ENCODE measurements around the gene CEP97. TPM values are rescaled to one million over a fixed set of nuclear protein-coding genes. Genes with fewer than 3 reads are reported as not detected.

The CEP97 gene, protein sequence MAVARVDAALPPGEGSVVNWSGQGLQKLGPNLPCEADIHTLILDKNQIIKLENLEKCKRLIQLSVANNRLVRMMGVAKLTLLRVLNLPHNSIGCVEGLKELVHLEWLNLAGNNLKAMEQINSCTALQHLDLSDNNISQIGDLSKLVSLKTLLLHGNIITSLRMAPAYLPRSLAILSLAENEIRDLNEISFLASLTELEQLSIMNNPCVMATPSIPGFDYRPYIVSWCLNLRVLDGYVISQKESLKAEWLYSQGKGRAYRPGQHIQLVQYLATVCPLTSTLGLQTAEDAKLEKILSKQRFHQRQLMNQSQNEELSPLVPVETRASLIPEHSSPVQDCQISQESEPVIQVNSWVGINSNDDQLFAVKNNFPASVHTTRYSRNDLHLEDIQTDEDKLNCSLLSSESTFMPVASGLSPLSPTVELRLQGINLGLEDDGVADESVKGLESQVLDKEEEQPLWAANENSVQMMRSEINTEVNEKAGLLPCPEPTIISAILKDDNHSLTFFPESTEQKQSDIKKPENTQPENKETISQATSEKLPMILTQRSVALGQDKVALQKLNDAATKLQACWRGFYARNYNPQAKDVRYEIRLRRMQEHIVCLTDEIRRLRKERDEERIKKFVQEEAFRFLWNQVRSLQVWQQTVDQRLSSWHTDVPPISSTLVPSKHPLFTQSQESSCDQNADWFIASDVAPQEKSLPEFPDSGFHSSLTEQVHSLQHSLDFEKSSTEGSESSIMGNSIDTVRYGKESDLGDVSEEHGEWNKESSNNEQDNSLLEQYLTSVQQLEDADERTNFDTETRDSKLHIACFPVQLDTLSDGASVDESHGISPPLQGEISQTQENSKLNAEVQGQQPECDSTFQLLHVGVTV
- total RNA-seq, result 4.9 and 9.6 TPM in 2 replicates

DNA sequence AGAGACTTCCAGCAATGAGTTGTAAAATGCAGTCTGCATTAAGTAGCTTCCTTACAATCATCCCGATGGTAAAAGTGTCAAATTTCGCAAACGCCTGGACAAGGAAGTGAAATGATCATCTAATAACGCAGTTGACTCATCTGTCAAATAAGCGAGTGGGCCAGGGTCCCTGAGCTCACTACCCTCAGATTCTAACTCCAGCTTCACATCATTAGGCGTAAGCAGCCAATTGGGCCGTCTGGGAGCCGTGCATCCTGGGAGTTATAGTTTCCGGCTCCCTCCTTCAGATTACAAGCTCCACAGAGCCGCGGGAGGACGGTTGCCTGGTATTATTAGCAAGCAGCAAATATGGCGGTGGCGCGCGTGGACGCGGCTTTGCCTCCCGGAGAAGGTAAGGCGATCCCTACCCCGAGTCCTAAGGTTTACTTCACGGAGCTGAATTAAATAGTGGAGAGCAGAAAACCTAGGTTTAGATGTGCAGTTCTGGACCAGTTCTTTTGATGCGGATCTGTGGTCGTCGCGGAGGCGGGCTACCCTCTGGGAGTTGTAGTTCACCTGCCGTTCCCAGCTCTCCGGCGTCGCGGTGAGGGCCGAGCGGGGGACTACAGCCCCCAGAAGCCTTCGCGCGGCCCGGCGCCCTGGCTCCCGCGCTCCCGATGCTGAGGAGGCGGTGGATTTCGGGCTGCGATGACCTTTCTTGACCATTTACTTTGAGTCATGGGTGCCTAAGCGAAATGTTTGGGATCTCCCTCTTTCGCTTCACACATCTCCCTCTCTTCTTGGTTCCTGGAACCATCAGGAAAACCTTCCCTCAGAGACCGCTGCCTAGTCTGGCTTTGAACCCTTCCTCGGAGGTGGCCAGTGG, at the start of gene CEP97:
CEP97 (plus strand) TSS at position 286 of the 865 bp plus-strand sequence; CDS start at position 349, 63 bp downstream.

DNA sequence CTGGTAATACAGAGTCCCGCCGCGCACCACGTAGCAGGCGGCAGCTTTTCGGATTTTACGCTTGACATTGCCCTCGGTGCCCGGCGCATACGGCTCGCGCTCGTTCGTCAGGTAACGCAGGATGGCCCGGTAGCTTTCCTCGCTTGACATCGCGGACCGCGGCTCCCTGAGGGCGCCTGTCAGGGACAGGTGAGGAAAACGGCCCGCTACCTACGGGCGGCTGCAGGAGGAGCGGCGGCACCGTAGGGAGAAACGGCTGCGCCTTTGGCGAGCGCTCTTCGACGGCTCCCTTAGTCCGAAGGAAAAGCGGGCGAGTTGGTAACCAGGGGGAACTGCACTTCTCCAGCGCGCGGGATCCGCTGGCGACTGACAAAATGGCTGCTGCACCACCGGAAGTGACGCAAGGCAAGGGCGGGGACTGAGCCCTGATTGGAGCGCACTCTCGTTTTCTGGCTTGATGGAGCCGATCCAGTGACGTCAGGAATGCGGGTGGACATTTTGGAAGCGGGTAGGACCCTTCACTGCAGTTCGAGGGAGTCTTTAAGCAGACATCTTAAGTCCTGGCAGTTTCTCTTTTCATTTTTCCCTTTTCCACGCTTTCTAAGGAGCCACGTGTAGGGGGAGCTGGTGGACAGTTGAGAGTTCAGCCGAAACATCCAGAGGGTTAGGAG, 47.5 kb upstream of the CEP97 start, which contains the start of gene ZBTB11:
ZBTB11 (minus strand) TSS at position 368 of the 671 bp plus-strand sequence; CDS start at position 150, 218 bp downstream.

DNA sequence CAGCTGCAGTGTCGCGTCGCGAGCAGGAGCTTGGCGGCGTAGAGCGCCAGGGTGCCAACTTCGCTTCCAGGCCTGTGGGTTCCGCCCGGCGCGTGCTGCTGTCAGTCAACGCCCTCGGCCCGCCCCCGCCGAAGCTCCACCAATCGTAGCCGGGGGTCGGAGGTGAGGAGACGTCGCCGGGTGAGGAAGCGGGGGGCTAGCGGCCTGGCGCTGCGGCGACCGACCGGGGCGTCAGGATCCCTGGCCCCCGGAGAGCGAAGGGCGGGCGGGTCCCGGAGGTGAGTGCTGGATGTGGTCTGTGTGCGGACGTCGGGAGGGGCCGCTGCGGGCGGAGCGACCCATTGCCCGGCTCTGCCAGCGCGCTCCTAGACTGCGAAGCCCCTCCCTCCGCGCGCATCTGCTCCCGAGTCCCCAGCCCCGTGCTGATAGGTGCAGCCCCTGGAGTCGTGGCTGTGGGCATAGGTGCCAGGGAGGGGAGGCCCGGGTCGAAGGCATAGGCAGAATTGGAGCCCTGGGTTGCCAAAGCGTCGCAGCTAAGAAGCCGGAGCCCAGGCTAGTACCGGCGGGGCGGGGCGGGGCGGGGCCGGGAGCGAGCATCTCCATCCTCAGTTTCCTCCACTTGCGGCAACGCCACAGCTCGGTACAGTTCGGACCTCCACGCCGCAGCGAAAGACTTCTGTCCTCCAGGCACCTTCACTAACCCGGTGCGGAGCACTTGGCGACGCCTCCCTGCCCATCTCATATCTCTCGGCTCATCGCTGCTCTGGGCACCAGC, 54.8 kb downstream of the CEP97 start, which contains the start of gene NXPE3:
NXPE3 (plus strand) TSS at position 165 of the 775 bp plus-strand sequence. CDS start 6,386 bp downstream, outside the sequence.

Other genes with a start within 250 kb of the CEP97 start
- 4.9 and 7.1 TPM in 2 replicates for gene SENP7, start 211.4 kb upstream of the CEP97 start, total RNA-seq
- gene TRMT10C, start 162.7 kb upstream of the CEP97 start, total RNA-seq, result 18.6 and 20.5 TPM in 2 replicates
- gene PCNP, start 150.4 kb upstream of the CEP97 start, total RNA-seq, result 56.2 and 80.8 TPM in 2 replicates
- gene ZBTB11, start 47.5 kb upstream of the CEP97 start, total RNA-seq, result 7.8 and 14.0 TPM in 2 replicates
- 1,996 and 2,038 TPM in 2 replicates for gene RPL24, start 37.9 kb upstream of the CEP97 start, total RNA-seq
- gene NXPE3, start 54.6 kb downstream of the CEP97 start, total RNA-seq, result 20.8 and 27.5 TPM in 2 replicates
- gene NFKBIZ, start 124.9 kb downstream of the CEP97 start, total RNA-seq, result 10.1 and 14.0 TPM in 2 replicates